Astrocyte (in vitro differentiated cells and primary cell): Measurements from ENCODE around the gene MEGF11. TPM values are rescaled to one million over a fixed set of nuclear protein-coding genes. Genes with fewer than 3 reads are reported as not detected.

Experiments
- DNase-seq: peaks from one replicate; pipeline ENCODE4 v3.0.0-alpha.2; 2010; ENCODE audit warnings: low read depth
- FAIRE-seq: peaks from 2 replicates; lab custom pipeline; 2011; peaks lifted over from hg19 to GRCh38; lab: Jason Lieb, UNC
- H2AFZ ChIP-seq: 2 replicates; pipeline ENCODE4 v1.6.0; 2012; ENCODE audit warnings: low read depth, low read length, inconsistent platforms
- H3K27ac ChIP-seq: 2 replicates; pipeline ENCODE4 v1.5.1; 2011; ENCODE audit warnings: low read depth, low read length, inconsistent platforms
- H3K27me3 ChIP-seq: 2 replicates; pipeline ENCODE4 v1.6.0; 2011; ENCODE audit warnings: low read length, inconsistent platforms; ENCODE audit not compliant: insufficient read depth
- H3K36me3 ChIP-seq: 2 replicates; pipeline ENCODE4 v1.5.1; 2011; ENCODE audit warnings: low read length, inconsistent platforms; ENCODE audit not compliant: insufficient read depth
- H3K4me1 ChIP-seq: 2 replicates; pipeline ENCODE4 v1.5.1; 2011; ENCODE audit warnings: low read length, inconsistent platforms; ENCODE audit not compliant: insufficient read depth
- H3K4me2 ChIP-seq: 2 replicates; pipeline ENCODE4 v1.6.0; 2012; ENCODE audit warnings: low read length, inconsistent platforms
- H3K4me3 ChIP-seq: 2 replicates; pipeline ENCODE4 v1.5.1; 2011; ENCODE audit warnings: low read depth, mild to moderate bottlenecking, low read length, inconsistent platforms; ENCODE audit not compliant: insufficient read depth
- H3K79me2 ChIP-seq: 2 replicates; pipeline ENCODE4 v1.6.0; 2012; ENCODE audit warnings: mild to moderate bottlenecking, low read length, inconsistent platforms; ENCODE audit not compliant: insufficient read depth
- H3K9ac ChIP-seq: 2 replicates; pipeline ENCODE4 v1.6.0; 2012; ENCODE audit warnings: mild to moderate bottlenecking, low read length, inconsistent platforms
- H3K9me3 ChIP-seq: 2 replicates; pipeline ENCODE4 v1.5.1; 2012; ENCODE audit warnings: low read depth, mild to moderate bottlenecking, low read length, inconsistent platforms; ENCODE audit not compliant: insufficient read depth
- H4K20me1 ChIP-seq: 2 replicates; pipeline ENCODE4 v1.6.0; 2012; ENCODE audit warnings: low read length, inconsistent platforms; ENCODE audit not compliant: insufficient read depth
- H3K27ac Mint-ChIP-seq: one replicate; pipeline ENCODE4 v1.8.0; 2021; ENCODE audit warnings: mild to moderate bottlenecking, mixed read lengths; ENCODE audit not compliant: unreplicated experiment
- H3K27me3 Mint-ChIP-seq: one replicate; pipeline ENCODE4 v1.8.0; 2021; ENCODE audit warnings: low read depth, mixed read lengths; ENCODE audit not compliant: unreplicated experiment
- H3K36me3 Mint-ChIP-seq: one replicate; pipeline ENCODE4 v1.8.0; 2021; ENCODE audit warnings: low read depth, mixed read lengths; ENCODE audit not compliant: unreplicated experiment
- H3K4me1 Mint-ChIP-seq: one replicate; pipeline ENCODE4 v1.8.0; 2021; ENCODE audit warnings: low read depth, mixed read lengths; ENCODE audit not compliant: unreplicated experiment
- H3K4me3 Mint-ChIP-seq: one replicate; pipeline ENCODE4 v1.8.0; 2021; ENCODE audit warnings: mild to moderate bottlenecking, moderate library complexity, mixed read lengths; ENCODE audit not compliant: unreplicated experiment
- H3K9me3 Mint-ChIP-seq: one replicate; pipeline ENCODE4 v1.8.0; 2021; ENCODE audit warnings: mild to moderate bottlenecking, mixed read lengths; ENCODE audit not compliant: unreplicated experiment
- CTCF ChIP-seq: IDR thresholded peaks from 2 replicates; pipeline ENCODE4 v1.5.1; 2011; ENCODE audit warnings: low read depth, mild to moderate bottlenecking, inconsistent platforms, low read length, moderate library complexity; ENCODE audit not compliant: insufficient read depth
- EZH2 ChIP-seq: IDR thresholded peaks from 2 replicates; pipeline ENCODE4 v1.6.1; 2012; ENCODE audit warnings: mild to moderate bottlenecking, low read length, inconsistent platforms; ENCODE audit not compliant: insufficient read depth
- total RNA-seq: library from RNA; stranded (reverse); gene quantifications from 2 replicates; pipeline ENCODE4 v1.2.1, GENCODE V29; 2021

Gene MEGF11
- total RNA-seq, 1 donor from 2014 or later: 0.16 TPM

- Histone ChIP-seq H2AFZ (no peak overlapping the region), H3K27me3 (peaks cover 45% of the 10 kb centered on the region), H3K4me2 (no peak overlapping the region), H3K4me1 (no peaks in the 10 kb centered on the region), H3K4me3 (no peak overlapping the region), H3K36me3 (no peaks in the 10 kb centered on the region), H3K27ac (no peak overlapping the region), H3K9ac (no peak overlapping the region), H3K9me3 (no peaks in the 10 kb centered on the region), H4K20me1 (no peaks in the 10 kb centered on the region), H3K79me2 (no peaks in the 10 kb centered on the region)
- Mint-ChIP-seq H3K27me3 (peaks cover 53% of the 10 kb centered on the region), H3K4me1 (peaks cover 5% of the 10 kb centered on the region), H3K27ac (no peak overlapping the region), H3K36me3 (no peaks in the 10 kb centered on the region), H3K4me3 (no peak overlapping the region), H3K9me3 (peaks cover 9% of the 10 kb centered on the region)
- FAIRE-seq (no peak), DNase-seq (no peak)
- TF ChIP-seq CTCF (no peak), EZH2 (no peak)
These were observed 216.7 kb downstream of the MEGF11 start for GRCh38 chr15:66036859-66037258.

- H3K4me2 ChIP-seq: no peak overlapping the region
- no peak overlapping the region for H2AFZ ChIP-seq
- H3K36me3 ChIP-seq: no peaks in the 10 kb centered on the region
- FAIRE-seq (no peak), DNase-seq (no peak)
- TF ChIP-seq CTCF: no peak
- no peak for TF ChIP-seq EZH2
- H3K79me2 ChIP-seq: no peaks in the 10 kb centered on the region
- Mint-ChIP-seq H3K9me3 (peaks cover 14% of the 10 kb centered on the region), H3K27me3 (peaks cover 46% of the 10 kb centered on the region), H3K4me3 (no peak overlapping the region), H3K36me3 (no peaks in the 10 kb centered on the region), H3K27ac (no peak overlapping the region), H3K4me1 (peaks cover 5% of the 10 kb centered on the region)
- H3K27me3 ChIP-seq: peaks cover 39% of the 10 kb centered on the region
- no peak overlapping the region for H3K27ac ChIP-seq
- H3K4me1 ChIP-seq: no peaks in the 10 kb centered on the region
- no peak overlapping the region for H3K9ac ChIP-seq
- no peaks in the 10 kb centered on the region for H3K9me3 ChIP-seq
- no peak overlapping the region for H3K4me3 ChIP-seq
- H4K20me1 ChIP-seq: no peaks in the 10 kb centered on the region
These were observed 217.6 kb downstream of the MEGF11 start for GRCh38 chr15:66035901-66036300.

- H3K27ac Mint-ChIP-seq: no peak overlapping the region
- no peaks in the 10 kb centered on the region for H3K36me3 ChIP-seq
- no peaks in the 10 kb centered on the region for H3K4me1 ChIP-seq
- H3K9ac ChIP-seq: no peak overlapping the region
- H3K4me3 Mint-ChIP-seq: no peak overlapping the region
- TF ChIP-seq EZH2 (no peak), CTCF (no peak)
- H3K9me3 Mint-ChIP-seq: peaks cover 14% of the 10 kb centered on the region
- H3K79me2 ChIP-seq: no peaks in the 10 kb centered on the region
- H3K4me3 ChIP-seq: no peak overlapping the region
- DNase-seq: no peak
- H3K4me2 ChIP-seq: no peak overlapping the region
- no peaks in the 10 kb centered on the region for H3K36me3 Mint-ChIP-seq
- H3K27ac ChIP-seq: no peak overlapping the region
- H2AFZ ChIP-seq: no peak overlapping the region
- H4K20me1 ChIP-seq: no peaks in the 10 kb centered on the region
- no peak for FAIRE-seq
- H3K4me1 Mint-ChIP-seq: no peaks in the 10 kb centered on the region
- H3K27me3 Mint-ChIP-seq: peaks cover 40% of the 10 kb centered on the region
- peaks cover 22% of the 10 kb centered on the region for H3K27me3 ChIP-seq
- H3K9me3 ChIP-seq: no peaks in the 10 kb centered on the region
These were observed 220.4 kb downstream of the MEGF11 start for GRCh38 chr15:66033143-66033542.
